Astrocyte (in vitro differentiated cells and primary cell): Measurements from ENCODE around the gene PPM1E. TPM values are rescaled to one million over a fixed set of nuclear protein-coding genes. Genes with fewer than 3 reads are reported as not detected.
A peak's percentile ranks its signal among the peaks of the same experiment; 100 is the strongest.

Source experiments
- DNase-seq: peaks from one replicate; pipeline ENCODE4 v3.0.0-alpha.2; 2010; ENCODE audit warnings: low read depth
- FAIRE-seq: peaks from 2 replicates; lab custom pipeline; 2011; peaks lifted over from hg19 to GRCh38; lab: Jason Lieb, UNC
- H2AFZ ChIP-seq: 2 replicates; pipeline ENCODE4 v1.6.0; 2012; ENCODE audit warnings: low read depth, low read length, inconsistent platforms
- H3K27ac ChIP-seq: 2 replicates; pipeline ENCODE4 v1.5.1; 2011; ENCODE audit warnings: low read depth, low read length, inconsistent platforms
- H3K27me3 ChIP-seq: 2 replicates; pipeline ENCODE4 v1.6.0; 2011; ENCODE audit warnings: low read length, inconsistent platforms; ENCODE audit not compliant: insufficient read depth
- H3K36me3 ChIP-seq: 2 replicates; pipeline ENCODE4 v1.5.1; 2011; ENCODE audit warnings: low read length, inconsistent platforms; ENCODE audit not compliant: insufficient read depth
- H3K4me1 ChIP-seq: 2 replicates; pipeline ENCODE4 v1.5.1; 2011; ENCODE audit warnings: low read length, inconsistent platforms; ENCODE audit not compliant: insufficient read depth
- H3K4me2 ChIP-seq: 2 replicates; pipeline ENCODE4 v1.6.0; 2012; ENCODE audit warnings: low read length, inconsistent platforms
- H3K4me3 ChIP-seq: 2 replicates; pipeline ENCODE4 v1.5.1; 2011; ENCODE audit warnings: low read depth, mild to moderate bottlenecking, low read length, inconsistent platforms; ENCODE audit not compliant: insufficient read depth
- H3K79me2 ChIP-seq: 2 replicates; pipeline ENCODE4 v1.6.0; 2012; ENCODE audit warnings: mild to moderate bottlenecking, low read length, inconsistent platforms; ENCODE audit not compliant: insufficient read depth
- H3K9ac ChIP-seq: 2 replicates; pipeline ENCODE4 v1.6.0; 2012; ENCODE audit warnings: mild to moderate bottlenecking, low read length, inconsistent platforms
- H3K9me3 ChIP-seq: 2 replicates; pipeline ENCODE4 v1.5.1; 2012; ENCODE audit warnings: low read depth, mild to moderate bottlenecking, low read length, inconsistent platforms; ENCODE audit not compliant: insufficient read depth
- H4K20me1 ChIP-seq: 2 replicates; pipeline ENCODE4 v1.6.0; 2012; ENCODE audit warnings: low read length, inconsistent platforms; ENCODE audit not compliant: insufficient read depth
- H3K27ac Mint-ChIP-seq: one replicate; pipeline ENCODE4 v1.8.0; 2021; ENCODE audit warnings: mild to moderate bottlenecking, mixed read lengths; ENCODE audit not compliant: unreplicated experiment
- H3K27me3 Mint-ChIP-seq: one replicate; pipeline ENCODE4 v1.8.0; 2021; ENCODE audit warnings: low read depth, mixed read lengths; ENCODE audit not compliant: unreplicated experiment
- H3K36me3 Mint-ChIP-seq: one replicate; pipeline ENCODE4 v1.8.0; 2021; ENCODE audit warnings: low read depth, mixed read lengths; ENCODE audit not compliant: unreplicated experiment
- H3K4me1 Mint-ChIP-seq: one replicate; pipeline ENCODE4 v1.8.0; 2021; ENCODE audit warnings: low read depth, mixed read lengths; ENCODE audit not compliant: unreplicated experiment
- H3K4me3 Mint-ChIP-seq: one replicate; pipeline ENCODE4 v1.8.0; 2021; ENCODE audit warnings: mild to moderate bottlenecking, moderate library complexity, mixed read lengths; ENCODE audit not compliant: unreplicated experiment
- H3K9me3 Mint-ChIP-seq: one replicate; pipeline ENCODE4 v1.8.0; 2021; ENCODE audit warnings: mild to moderate bottlenecking, mixed read lengths; ENCODE audit not compliant: unreplicated experiment
- EZH2 ChIP-seq: IDR thresholded peaks from 2 replicates; pipeline ENCODE4 v1.6.1; 2012; ENCODE audit warnings: mild to moderate bottlenecking, low read length, inconsistent platforms; ENCODE audit not compliant: insufficient read depth
- total RNA-seq: library from RNA; stranded (reverse); gene quantifications from 2 replicates; pipeline ENCODE4 v1.2.1, GENCODE V29; 2021
- TF ChIP-seq, protein P1 (sequence below): IDR thresholded peaks from 2 replicates; pipeline ENCODE4 v1.5.1; 2011; ENCODE audit warnings: low read depth, mild to moderate bottlenecking, inconsistent platforms, low read length, moderate library complexity; ENCODE audit not compliant: insufficient read depth

The PPM1E gene
- total RNA-seq, 1 donor from 2014 or later = 0.79 TPM

DNA sequence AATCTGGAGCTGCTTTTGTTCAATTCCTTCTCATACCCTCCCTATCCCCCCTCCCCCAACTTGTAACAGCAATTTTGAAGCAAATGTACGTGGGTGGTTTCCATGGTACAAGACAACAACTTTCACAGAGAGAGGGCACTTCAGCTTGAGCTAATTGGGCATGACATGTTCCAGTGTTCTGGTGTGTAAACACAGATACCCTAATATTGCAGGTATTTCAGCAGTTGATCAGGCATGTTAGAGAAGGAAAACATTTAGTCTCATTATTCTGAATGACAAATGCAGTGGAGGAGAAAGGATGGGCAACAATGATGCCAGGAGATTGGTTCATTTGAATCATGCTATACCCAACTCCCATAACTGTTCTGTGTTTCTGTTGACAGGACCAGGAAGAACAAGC lies 213.5 kb downstream of the PPM1E start:
- Histone ChIP-seq H3K27ac (no peak overlapping the region), H3K27me3 (no peaks in the 10 kb centered on the region), H3K4me3 (no peak overlapping the region), H2AFZ (no peak overlapping the region), H3K9ac (no peak overlapping the region), H3K79me2 (no peaks in the 10 kb centered on the region), H3K36me3 (no peaks in the 10 kb centered on the region), H3K4me2 (no peak overlapping the region), H4K20me1 (no peaks in the 10 kb centered on the region), H3K4me1 (no peaks in the 10 kb centered on the region), H3K9me3 (no peaks in the 10 kb centered on the region)
- H3K27ac Mint-ChIP-seq = no peak overlapping the region
- FAIRE-seq (no peak), DNase-seq (peak; percentile 14)
- peaks cover 20% of the 10 kb centered on the region for H3K4me1 Mint-ChIP-seq
- H3K4me3 Mint-ChIP-seq = no peak overlapping the region
- H3K36me3 Mint-ChIP-seq = no peaks in the 10 kb centered on the region
- no peak for TF ChIP-seq EZH2
- TF ChIP-seq, protein P1, sequence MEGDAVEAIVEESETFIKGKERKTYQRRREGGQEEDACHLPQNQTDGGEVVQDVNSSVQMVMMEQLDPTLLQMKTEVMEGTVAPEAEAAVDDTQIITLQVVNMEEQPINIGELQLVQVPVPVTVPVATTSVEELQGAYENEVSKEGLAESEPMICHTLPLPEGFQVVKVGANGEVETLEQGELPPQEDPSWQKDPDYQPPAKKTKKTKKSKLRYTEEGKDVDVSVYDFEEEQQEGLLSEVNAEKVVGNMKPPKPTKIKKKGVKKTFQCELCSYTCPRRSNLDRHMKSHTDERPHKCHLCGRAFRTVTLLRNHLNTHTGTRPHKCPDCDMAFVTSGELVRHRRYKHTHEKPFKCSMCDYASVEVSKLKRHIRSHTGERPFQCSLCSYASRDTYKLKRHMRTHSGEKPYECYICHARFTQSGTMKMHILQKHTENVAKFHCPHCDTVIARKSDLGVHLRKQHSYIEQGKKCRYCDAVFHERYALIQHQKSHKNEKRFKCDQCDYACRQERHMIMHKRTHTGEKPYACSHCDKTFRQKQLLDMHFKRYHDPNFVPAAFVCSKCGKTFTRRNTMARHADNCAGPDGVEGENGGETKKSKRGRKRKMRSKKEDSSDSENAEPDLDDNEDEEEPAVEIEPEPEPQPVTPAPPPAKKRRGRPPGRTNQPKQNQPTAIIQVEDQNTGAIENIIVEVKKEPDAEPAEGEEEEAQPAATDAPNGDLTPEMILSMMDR = no peak
- no peaks in the 10 kb centered on the region for H3K9me3 Mint-ChIP-seq
- no peaks in the 10 kb centered on the region for H3K27me3 Mint-ChIP-seq

DNA sequence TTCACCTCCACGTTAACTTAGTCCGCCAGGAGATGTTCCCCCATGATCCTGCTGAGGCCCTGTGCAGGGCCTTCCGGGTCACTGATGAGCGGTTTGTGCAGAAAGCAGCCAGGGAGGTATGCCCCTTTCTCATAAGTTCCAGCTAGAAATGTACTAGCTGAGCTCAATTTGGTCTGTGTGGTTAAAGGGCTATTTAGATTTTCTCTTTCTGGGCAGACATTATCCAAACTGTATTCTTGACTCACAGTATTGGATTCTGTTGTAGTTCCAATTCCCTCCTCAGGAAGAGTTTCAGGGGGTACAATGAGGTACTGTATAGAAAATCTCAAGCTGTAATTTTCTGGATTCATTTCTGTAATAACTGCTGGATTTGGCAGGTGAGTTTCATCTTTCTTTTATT lies 214.0 kb downstream of the PPM1E start:
- H3K9ac ChIP-seq = no peak overlapping the region
- no peaks in the 10 kb centered on the region for H3K27me3 ChIP-seq
- no peaks in the 10 kb centered on the region for H3K4me1 ChIP-seq
- TF ChIP-seq, protein P1 = no peak
- no peak for TF ChIP-seq EZH2
- Mint-ChIP-seq H3K4me1 (peaks cover 20% of the 10 kb centered on the region), H3K4me3 (no peak overlapping the region), H3K36me3 (no peaks in the 10 kb centered on the region), H3K27me3 (no peaks in the 10 kb centered on the region), H3K27ac (peak overlapping the region; percentile 19), H3K9me3 (no peaks in the 10 kb centered on the region)
- FAIRE-seq (no peak), DNase-seq (peak; percentile 45)
- H4K20me1 ChIP-seq = no peaks in the 10 kb centered on the region
- H3K36me3 ChIP-seq = no peaks in the 10 kb centered on the region
- H3K4me3 ChIP-seq = no peak overlapping the region
- no peak overlapping the region for H3K4me2 ChIP-seq
- no peaks in the 10 kb centered on the region for H3K79me2 ChIP-seq
- no peak overlapping the region for H3K27ac ChIP-seq
- H2AFZ ChIP-seq = no peak overlapping the region
- no peaks in the 10 kb centered on the region for H3K9me3 ChIP-seq

DNA sequence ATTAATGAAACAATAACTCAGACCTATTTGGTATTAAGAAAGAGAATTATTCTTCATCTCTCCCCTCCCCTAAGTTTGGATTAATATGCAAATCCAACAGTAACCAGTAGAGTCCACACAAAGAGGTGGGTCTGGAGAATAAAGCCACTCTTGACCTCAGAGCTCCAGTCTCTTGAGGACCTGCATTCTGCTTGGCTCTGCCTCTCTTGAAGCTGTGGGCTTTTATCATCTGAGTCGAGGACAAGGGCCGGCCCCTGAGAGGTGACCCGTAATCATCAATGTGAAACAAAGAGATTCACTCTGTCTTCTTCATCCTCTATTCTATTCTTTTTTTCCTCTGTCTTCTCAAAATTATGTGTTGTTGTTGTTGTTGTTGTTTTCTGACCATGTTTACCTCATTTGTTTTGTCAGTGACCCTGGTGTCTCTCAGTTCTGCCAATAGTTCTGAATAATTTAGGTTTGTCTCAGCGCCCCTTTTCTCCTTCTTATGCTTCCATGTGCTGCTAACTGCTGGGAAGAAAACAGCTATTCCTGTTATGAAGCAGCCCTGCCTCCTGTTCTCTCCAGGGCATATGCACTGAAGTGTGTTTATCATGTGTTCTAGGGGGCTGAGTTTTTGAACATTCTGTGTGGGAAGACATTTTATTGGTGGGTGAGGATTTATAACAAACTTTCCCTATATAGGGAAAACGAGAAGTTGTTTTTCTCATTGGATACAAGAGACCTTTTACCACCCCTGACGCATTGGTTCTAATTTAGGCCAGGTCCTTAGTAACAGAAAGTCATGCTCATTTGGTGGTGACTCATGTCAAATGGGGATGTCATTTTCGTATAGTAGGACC lies 215.2 kb downstream of the PPM1E start:
- peak; percentile 61 for DNase-seq
- Histone ChIP-seq H2AFZ (no peak overlapping the region), H3K4me3 (no peak overlapping the region), H3K27me3 (no peaks in the 10 kb centered on the region), H3K9me3 (no peaks in the 10 kb centered on the region), H4K20me1 (no peaks in the 10 kb centered on the region), H3K79me2 (no peaks in the 10 kb centered on the region), H3K4me2 (peak overlapping the region; percentile 17), H3K27ac (peak overlapping the region; percentile 12), H3K9ac (no peak overlapping the region), H3K4me1 (no peaks in the 10 kb centered on the region), H3K36me3 (no peaks in the 10 kb centered on the region)
- Mint-ChIP-seq H3K27me3 (no peaks in the 10 kb centered on the region), H3K4me1 (peaks cover 20% of the 10 kb centered on the region), H3K9me3 (no peaks in the 10 kb centered on the region), H3K36me3 (no peaks in the 10 kb centered on the region), H3K4me3 (no peak overlapping the region), H3K27ac (no peak overlapping the region)
- FAIRE-seq = peak; percentile 43
- TF ChIP-seq, protein P1 = no peak
- TF ChIP-seq EZH2 = no peak
